ENCODE data around the gene CHST6. TPM values are rescaled to one million over a fixed set of nuclear protein-coding genes. Genes with fewer than 3 reads are reported as not detected.

The CHST6 gene
- total and polyA plus RNA-seq, 9 of the 15 experiments (the other 6 are each of a cell fraction or from before 2014, with no cell fraction given): 0.01 to 0.05 (median 0.02) TPM; not detected in 6

GRCh38 chr16:75433732-75434413 lies 61.4 kb downstream of the CHST6 start (continued):
- TF ChIP-seq MYC (IDR thresholded peaks at IDR 0.05; ENCODE audit: low read depth, low read length) (peak; percentile 65; the same call in 1 of the 2 replicates), MYC (CRISPR knock-in tag; IDR thresholded peaks at IDR 0.05; ENCODE audit: borderline replicate concordance, low read depth) (no peak), ATF1 (CRISPR knock-in tag; IDR thresholded peaks at IDR 0.05) (no peak), ATF1 (tag; IDR thresholded peaks at IDR 0.05) (no peak), HIVEP1 (CRISPR knock-in tag; IDR thresholded peaks at IDR 0.05) (no peak), STAG1 (CRISPR knock-in tag; IDR thresholded peaks at IDR 0.05; ENCODE audit: borderline replicate concordance) (no peak), ELK1 (CRISPR knock-in tag; IDR thresholded peaks at IDR 0.05) (no peak), SRF (CRISPR knock-in tag; IDR thresholded peaks at IDR 0.05) (no peak), SRSF9 (IDR thresholded peaks at IDR 0.05; ENCODE audit: borderline replicate concordance, low read depth, low read length) (no peak), ZNF655 (CRISPR knock-in tag; IDR thresholded peaks at IDR 0.05) (no peak), E2F4 (CRISPR knock-in tag; IDR thresholded peaks at IDR 0.05; ENCODE audit: low read depth) (no peak), ZBTB2 (IDR thresholded peaks at IDR 0.05) (peak; percentile 94), RB1 (IDR thresholded peaks at IDR 0.05; ENCODE audit: low read depth) (no peak)

All from K562 (cell line).